GM12874 (cell line): ENCODE data around the gene CCHCR1.

Experiments used
- CTCF ChIP-seq: IDR thresholded peaks from 2 replicates; pipeline ENCODE4 v1.5.1; 2011; ENCODE audit warnings: low read depth, mild to moderate bottlenecking, control low read depth, low read length, moderate library complexity; ENCODE audit not compliant: insufficient read depth

Gene CCHCR1

DNA sequence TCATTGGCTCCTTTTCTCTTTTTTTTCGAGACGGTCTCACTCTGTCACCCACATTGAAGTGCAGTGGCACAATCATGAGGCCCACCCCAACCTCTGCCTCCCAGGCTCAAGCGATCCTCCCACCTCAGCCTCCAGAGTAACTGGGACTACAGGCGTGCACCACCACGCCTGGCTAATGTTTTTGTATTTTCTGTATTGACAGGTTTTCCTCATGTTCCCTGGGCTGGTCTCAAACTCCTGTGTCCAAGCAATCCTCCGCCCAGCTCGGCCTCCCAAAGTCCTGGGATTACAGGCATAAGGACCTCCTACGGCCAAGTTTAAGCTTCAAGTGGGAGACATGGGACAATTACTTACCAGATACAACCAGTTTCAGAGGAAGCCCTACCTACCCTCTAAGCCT, 22.3 kb upstream of the CCHCR1 start:
- no peak for TF ChIP-seq CTCF

DNA sequence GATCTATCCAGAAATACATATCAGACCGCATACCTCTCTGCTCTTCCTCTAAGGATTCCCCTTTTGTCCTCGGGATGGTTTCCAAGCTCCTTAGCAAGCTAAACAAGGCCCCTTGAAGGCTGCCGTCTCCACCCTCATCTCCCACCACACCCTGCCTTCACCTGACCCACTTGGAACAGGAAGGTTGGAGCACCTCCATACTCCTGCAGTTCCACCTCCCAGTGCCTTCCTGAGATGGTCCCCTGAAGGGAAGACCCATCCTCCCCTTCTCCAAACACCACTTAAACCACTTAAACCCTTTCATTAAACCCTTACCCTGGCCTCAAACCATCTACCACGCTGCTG, 21.4 kb upstream of the CCHCR1 start:
- no peak for TF ChIP-seq CTCF

DNA sequence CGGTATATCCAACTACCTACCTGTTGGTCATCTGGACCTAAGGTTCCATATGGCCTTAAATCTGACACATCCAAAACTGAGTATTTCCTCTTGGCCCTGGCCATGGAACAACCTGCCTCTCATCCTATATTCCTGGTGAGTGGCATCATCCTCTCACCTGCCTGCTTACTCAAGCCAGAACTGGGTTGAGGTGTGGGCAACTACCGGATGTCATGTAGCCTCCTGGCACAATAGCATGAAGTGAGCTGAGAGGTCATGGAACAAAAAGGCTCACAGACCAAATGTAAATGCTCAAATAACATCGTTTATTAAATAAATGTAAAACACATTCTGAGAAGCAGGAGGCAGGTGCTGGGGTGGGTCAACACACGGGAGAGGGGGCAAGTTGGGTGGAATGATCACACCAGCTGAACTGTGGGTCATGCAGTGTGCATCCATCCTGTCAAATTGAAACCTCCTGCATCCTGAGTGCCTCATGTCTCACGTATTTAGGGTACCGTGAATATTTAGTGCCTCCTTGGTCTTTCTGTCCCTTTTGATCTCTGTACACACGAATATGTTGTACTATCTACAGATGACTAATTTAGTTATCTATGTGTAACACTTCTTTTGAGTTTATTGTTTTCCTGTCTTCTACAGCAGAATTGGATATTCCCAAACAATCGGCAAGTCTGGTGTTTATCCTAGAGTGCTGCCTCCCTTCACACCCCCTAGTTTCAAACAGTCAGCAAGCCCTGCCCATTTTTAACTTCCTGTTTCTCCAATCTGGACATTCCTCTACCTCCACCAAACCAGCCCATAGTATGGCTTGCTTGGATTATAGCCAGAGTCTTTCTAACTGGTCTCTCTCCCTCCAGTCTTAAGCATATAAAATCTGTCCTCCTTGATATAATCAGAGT, 20.8 kb upstream of the CCHCR1 start:
- TF ChIP-seq CTCF, result no peak

- TF ChIP-seq CTCF, result no peak
Observed at GRCh38 chr6:31175971-31176370, 18.4 kb upstream of the CCHCR1 start.

GRCh38 chr6:31174378-31174777, 16.8 kb upstream of the CCHCR1 start:
- no peak for TF ChIP-seq CTCF

DNA sequence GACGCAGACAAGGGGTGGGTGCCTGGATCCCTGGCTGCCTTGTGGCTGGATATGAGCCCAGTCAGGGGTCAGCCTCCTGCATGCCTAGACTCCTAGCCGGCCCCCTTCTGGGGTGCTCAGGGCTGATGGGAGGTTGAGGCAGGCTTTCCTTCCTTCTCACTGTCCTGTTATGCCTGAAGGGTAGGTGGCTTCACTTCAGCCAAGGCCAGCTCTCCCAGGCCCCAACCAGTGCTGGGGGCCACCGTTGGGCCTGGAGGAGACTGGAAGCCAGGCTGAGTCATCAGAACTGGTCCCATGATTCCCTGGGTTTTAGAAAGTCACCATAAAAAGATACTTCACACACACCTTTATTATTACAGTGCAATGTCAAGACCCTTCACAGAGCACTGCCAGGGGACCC, 15.8 kb upstream of the CCHCR1 start:
- no peak for TF ChIP-seq CTCF

DNA sequence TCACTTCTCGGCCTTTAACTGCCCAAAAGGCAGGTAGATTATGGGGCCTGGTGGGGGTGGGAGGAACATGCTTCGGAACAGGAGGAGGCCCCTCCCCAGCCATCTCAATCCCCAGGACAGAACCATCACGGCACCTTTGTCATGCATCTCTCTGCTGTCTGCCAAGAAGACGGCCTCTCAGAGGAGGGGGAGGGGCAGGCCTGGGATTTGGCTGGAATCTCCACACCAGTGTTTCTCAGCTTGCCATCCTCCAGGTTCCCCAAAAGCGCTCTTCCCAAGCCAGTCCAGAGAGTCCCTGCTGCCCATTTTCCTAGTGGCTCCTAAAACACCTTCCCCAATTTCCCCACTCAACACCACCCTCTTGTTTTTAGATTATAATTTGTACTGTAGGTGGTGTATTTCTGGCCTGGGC, 15.4 kb upstream of the CCHCR1 start:
- no peak for TF ChIP-seq CTCF
